Pancreas (tissue), 10 donors: Measurements from ENCODE around the gene SNRK. TPM values are rescaled to one million over a fixed set of nuclear protein-coding genes. Genes with fewer than 3 reads are reported as not detected.
A peak's percentile ranks its signal among the peaks of the same experiment; 100 is the strongest.

Source experiments
- ATAC-seq, 4 donors: fragments of 200-7000 bp; cut with Tn5 transposase; one replicate each; pipeline versions ENCODE4 v1.8.0 to v1.9.1; 2020; ENCODE audit warnings: mild to moderate bottlenecking in 4 of 4, moderate library complexity in 4 of 4
- DNase-seq, 6 donors: peaks; one replicate each; pipeline ENCODE4 v3.0.0-alpha.2; 2020
- FAIRE-seq: peaks from 2 replicates; lab custom pipeline; 2012; peaks lifted over from hg19 to GRCh38; lab: Jason Lieb, UNC
- H3K27ac ChIP-seq, 4 donors: fragments of 200-600 bp; sonication (generic); 1 replicate in 3 of 4; 2 replicates in 1 of 4; pipeline versions ENCODE4 v1.5.0 to v1.8.0; 2020
- H3K27me3 ChIP-seq, 4 donors: fragments of 200-600 bp; one replicate each; pipeline ENCODE4 v1.8.0; 2021
- H3K36me3 ChIP-seq, 3 donors: fragments of 200-600 bp; sonication (generic) in 1 of 3; one replicate each; pipeline versions ENCODE4 v1.5.0 to v1.8.0; 2020 to 2021
- H3K4me1 ChIP-seq, 3 donors: fragments of 200-600 bp; one replicate each; pipeline ENCODE4 v1.8.0; 2021
- H3K4me3 ChIP-seq, 4 donors: fragments of 200-600 bp; sonication (generic) in 2 of 4; one replicate each; pipeline versions ENCODE4 v1.5.0 to v1.8.0; 2020 to 2021
- H3K9me3 ChIP-seq, 4 donors: fragments of 200-600 bp; one replicate each; pipeline ENCODE4 v1.8.0; 2021
- WGBS, 2 donors: extraction: QIAGEN DNeasy Blood & Tissue Kit; methylation state at CpG; one replicate each; pipeline ENCODE4 v1.1.7; 2013; 5-methylcytosine and 5-hydroxymethylcytosine counted together
- intact Hi-C, 3 donors: fragments of 100-400 bp; cut with DNase I; formaldehyde crosslinking; loops; one replicate each; pipeline versions ENCODE4 v1.11.1 to v1.14.2; 2022
- polyA plus RNA-seq, 2 donors: library from polyadenylated mRNA; stranded (reverse); fragments of 200-250 nt; gene quantifications; one replicate each; pipeline ENCODE4 v1.2.3, GENCODE V29; 2013
- total RNA-seq, 6 donors: library from RNA; stranded (reverse); fragmentation: NEBNext Ultra II Directional in 4 of 6; extraction: Animal tissue kit (Norgen Biotek cat#: 25700) in 4 of 6; gene quantifications; one replicate each; pipeline versions ENCODE4 v1.2.1 to v1.2.4, GENCODE V29; 2021 to 2023
- TF ChIP-seq, protein P1 (sequence below), 4 donors: fragments of 200-600 bp; sonication (generic) in 3 of 4; IDR thresholded peaks; one replicate each; pipeline versions ENCODE4 v1.5.0 to v1.8.0; 2021; ENCODE audit warnings: antibody characterized with exemption in 4 of 4
- donor health status: healthy with polysubstance abuse.
- donor health status: DM: no; HTN: no; CAD: no; lungs with moderate emphysema.
- donor health status: DM: no; HTN: no; CAD: no.
- donor health status: control.
- donor health status: control.
- donor health status: Bipolar disorder and iron deficiency.
- donor health status: DM: yes; HTN: yes; CAD: no.
- donor health status: DM: no; HTN: no; CAD: no.
- donor health status: DM: no; HTN: no; CAD: no.
- donor health status: DM: yes; HTN: yes; CAD: no.

The SNRK gene
- total and polyA plus RNA-seq, 8 donors, result 6.3 to 24.2 (median 17.2) TPM

DNA sequence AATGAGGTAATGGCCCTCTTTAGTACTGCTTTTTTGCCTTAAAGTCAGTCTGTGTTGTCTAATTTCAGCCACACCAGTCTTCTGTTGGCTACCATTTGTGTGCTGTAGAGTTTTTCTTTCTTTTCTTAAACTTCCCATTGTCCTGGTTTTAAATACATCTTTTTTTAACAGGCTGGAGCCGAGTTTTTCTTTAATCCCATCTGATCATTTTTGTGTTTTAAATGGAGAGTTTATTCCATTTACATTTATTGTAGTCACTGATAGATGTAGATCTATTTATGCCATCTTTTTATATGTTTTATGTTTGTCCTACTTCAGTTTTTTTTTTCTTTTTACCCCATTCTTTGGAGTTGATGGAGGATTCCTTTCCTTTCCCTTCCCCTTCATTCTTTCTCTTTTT is 49.5 kb downstream of the SNRK start:
- FAIRE-seq (no peak), DNase-seq (no peak), ATAC-seq (no peak)
- Histone ChIP-seq H3K27ac (no peak overlapping the region), H3K36me3 (peaks cover 0 to 29% (median 3%) of the 10 kb centered on the region in 3 donors), H3K4me1 (peaks cover 0 to 4% (median 3%) of the 10 kb centered on the region in 3 donors), H3K9me3 (peaks cover 0 to 6% (median 2%) of the 10 kb centered on the region in 4 donors), H3K27me3 (no peaks in the 10 kb centered on the region), H3K4me3 (no peak overlapping the region)
- intact Hi-C loops, result no loop called here
- TF ChIP-seq, protein P1, sequence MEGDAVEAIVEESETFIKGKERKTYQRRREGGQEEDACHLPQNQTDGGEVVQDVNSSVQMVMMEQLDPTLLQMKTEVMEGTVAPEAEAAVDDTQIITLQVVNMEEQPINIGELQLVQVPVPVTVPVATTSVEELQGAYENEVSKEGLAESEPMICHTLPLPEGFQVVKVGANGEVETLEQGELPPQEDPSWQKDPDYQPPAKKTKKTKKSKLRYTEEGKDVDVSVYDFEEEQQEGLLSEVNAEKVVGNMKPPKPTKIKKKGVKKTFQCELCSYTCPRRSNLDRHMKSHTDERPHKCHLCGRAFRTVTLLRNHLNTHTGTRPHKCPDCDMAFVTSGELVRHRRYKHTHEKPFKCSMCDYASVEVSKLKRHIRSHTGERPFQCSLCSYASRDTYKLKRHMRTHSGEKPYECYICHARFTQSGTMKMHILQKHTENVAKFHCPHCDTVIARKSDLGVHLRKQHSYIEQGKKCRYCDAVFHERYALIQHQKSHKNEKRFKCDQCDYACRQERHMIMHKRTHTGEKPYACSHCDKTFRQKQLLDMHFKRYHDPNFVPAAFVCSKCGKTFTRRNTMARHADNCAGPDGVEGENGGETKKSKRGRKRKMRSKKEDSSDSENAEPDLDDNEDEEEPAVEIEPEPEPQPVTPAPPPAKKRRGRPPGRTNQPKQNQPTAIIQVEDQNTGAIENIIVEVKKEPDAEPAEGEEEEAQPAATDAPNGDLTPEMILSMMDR (IDR thresholded peaks at IDR 0.05), result no peak
- 98 to 100% methylated on average over 1 of the region's 1 CpG for WGBS, 2 donors

DNA sequence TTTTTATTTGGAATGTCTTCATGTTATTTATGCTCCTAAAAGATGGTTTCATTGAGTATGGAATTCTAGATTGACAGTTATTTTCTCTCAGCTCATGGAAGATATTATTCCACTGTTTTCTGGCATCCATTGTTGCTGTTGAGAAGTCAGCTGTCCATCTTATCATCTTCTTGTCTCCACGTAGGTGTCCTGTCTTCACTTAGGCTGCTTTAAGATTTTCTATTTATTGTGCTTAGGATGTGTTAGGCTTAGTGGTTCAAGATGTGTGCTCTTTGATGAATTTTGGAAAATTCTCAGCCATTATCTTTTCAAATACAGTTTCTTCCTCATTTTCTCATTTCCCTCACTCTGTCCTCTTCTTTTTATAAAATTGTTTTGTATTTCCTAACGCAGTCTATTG is 52.0 kb downstream of the SNRK start:
- DNase-seq, result no peak
- Histone ChIP-seq H3K4me3 (no peak overlapping the region), H3K9me3 (peaks cover 0 to 6% (median 2%) of the 10 kb centered on the region in 4 donors), H3K27ac (no peak overlapping the region), H3K4me1 (peaks cover 6 to 26% (median 26%) of the 10 kb centered on the region in 3 donors), H3K36me3 (peaks cover 0 to 46% (median 3%) of the 10 kb centered on the region in 3 donors), H3K27me3 (no peaks in the 10 kb centered on the region)
- WGBS, 2 donors, result 97 to 98% methylated on average over 2 of the region's 2 CpGs
- FAIRE-seq, result no peak
- TF ChIP-seq, protein P1 (IDR thresholded peaks at IDR 0.05), result no peak
- intact Hi-C loops, result no loop called here
- ATAC-seq, result no peak

DNA sequence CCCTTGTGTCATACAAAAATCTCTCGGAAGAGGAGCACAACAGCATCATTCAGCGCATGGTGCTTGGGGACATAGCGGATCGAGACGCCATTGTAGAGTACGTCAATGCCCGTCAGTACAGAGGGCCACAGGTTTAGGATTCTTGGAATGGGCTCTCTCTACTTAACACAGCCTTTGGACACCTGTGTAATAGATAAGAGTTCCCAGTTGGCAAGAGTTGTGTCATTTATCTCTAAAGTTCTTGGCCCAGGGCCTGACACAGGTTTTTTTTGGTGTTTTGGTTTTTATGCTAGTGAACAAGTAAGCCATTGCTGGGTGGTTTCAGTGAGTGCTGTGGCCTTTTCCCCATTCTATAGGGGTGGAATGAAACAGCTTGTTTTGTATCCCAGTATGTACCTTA is 54.1 kb downstream of the SNRK start:
- 54 to 56% methylated on average over 7 of the region's 7 CpGs for WGBS, 2 donors
- Histone ChIP-seq H3K36me3 (peaks cover 0 to 40% (median 4%) of the 10 kb centered on the region in 3 donors), H3K4me1 (peaks cover 14 to 37% (median 35%) of the 10 kb centered on the region in 3 donors), H3K4me3 (no peak overlapping the region), H3K27ac (peak overlapping the region in 2 of 4 donors; percentile 47 to 53), H3K27me3 (no peaks in the 10 kb centered on the region), H3K9me3 (peaks cover 0 to 6% (median 2%) of the 10 kb centered on the region in 4 donors)
- DNase-seq (peak in 3 of 6 donors; percentile 39 to 59 (median 57)), ATAC-seq (peak; percentile 46 to 80 (median 72)), FAIRE-seq (no peak)
- intact Hi-C loops, result no loop called here
- TF ChIP-seq, protein P1 (IDR thresholded peaks at IDR 0.05), result no peak

DNA sequence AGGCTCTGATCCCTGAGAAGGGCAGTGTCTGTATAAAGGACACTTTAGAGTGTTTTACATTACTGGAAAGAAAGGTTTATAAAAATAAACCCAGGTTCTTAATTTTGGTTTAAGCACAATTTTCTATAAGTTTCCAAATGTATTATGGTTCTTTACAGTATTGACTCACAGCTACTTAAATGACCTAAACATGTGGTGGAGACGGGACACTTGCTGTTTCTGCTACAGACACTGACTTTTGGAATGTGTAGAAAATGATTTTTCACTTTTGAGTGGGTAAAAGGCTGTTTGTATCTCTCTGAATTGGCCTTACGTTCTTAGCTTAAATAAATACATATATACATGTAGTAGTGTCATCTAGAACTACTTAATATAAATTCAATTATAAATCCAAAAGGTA is 55.4 kb downstream of the SNRK start:
- TF ChIP-seq, protein P1 (IDR thresholded peaks at IDR 0.05), result no peak
- Histone ChIP-seq H3K4me1 (peaks cover 14 to 37% (median 35%) of the 10 kb centered on the region in 3 donors), H3K27ac (peak overlapping the region in 3 of 4 donors; percentile 12 to 87 (median 80)), H3K27me3 (no peaks in the 10 kb centered on the region), H3K9me3 (peaks cover 0 to 6% (median 2%) of the 10 kb centered on the region in 4 donors), H3K36me3 (peaks cover 0 to 46% (median 6%) of the 10 kb centered on the region in 3 donors), H3K4me3 (no peak overlapping the region)
- WGBS, 2 donors, result 77 to 92% methylated on average over 2 of the region's 2 CpGs
- ATAC-seq (no peak), FAIRE-seq (no peak), DNase-seq (no peak)
- intact Hi-C loops, result no loop called here

DNA sequence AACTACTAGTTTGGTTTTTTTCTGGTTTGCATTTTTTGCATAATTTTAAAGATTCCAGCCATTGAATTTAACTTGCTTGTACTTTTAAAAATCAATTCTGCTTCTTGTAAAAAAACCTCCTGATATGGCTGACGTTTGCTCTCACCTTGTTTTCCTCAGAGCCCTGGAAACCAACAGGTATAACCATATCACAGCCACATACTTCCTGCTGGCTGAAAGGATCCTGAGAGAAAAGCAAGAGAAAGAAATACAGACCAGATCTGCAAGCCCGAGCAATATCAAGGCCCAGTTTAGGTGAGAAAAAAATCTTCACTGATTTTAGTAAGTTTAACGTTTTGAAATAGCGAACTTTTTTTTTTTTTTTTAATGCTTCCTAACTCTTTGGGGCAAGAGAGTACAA is 56.8 kb downstream of the SNRK start:
- TF ChIP-seq, protein P1 (IDR thresholded peaks at IDR 0.05), result no peak
- Histone ChIP-seq H3K4me1 (peaks cover 14 to 37% (median 35%) of the 10 kb centered on the region in 3 donors), H3K27ac (peak overlapping the region; percentile 64 to 87 (median 76)), H3K36me3 (peaks cover 5 to 48% (median 14%) of the 10 kb centered on the region in 3 donors), H3K4me3 (no peak overlapping the region), H3K9me3 (peaks cover 0 to 3% (median 0%) of the 10 kb centered on the region in 4 donors), H3K27me3 (no peaks in the 10 kb centered on the region)
- ATAC-seq, result peak; percentile 69 to 80 (median 74)
- intact Hi-C loops, result no loop called here
- DNase-seq, result peak in 1 of 6 donors; percentile 46
- no peak for FAIRE-seq
- 38 to 49% methylated on average over 4 of the region's 4 CpGs for WGBS, 2 donors
